Stimulated activated naive B cell treated with anti-CD40 and anti-IgM and Interleukin-4, amounts not matched to agents 10 μg/mL and 1 μg/mL and 100 μg/mL, for 72 hours (primary cell): ENCODE data around the gene F12.

Experiments used
- ATAC-seq, 2 donors: fragments of 150-1000 bp; cut with Tn5 transposase; replicated peaks; 2 replicates each; pipeline ENCODE4 v1.10.0; 2021; ENCODE audit warnings: moderate library complexity in 1 of 2
- DNase-seq: peaks from one replicate; pipeline ENCODE4 v3.0.0; 2021
- H3K27ac Mint-ChIP-seq: one replicate; pipeline ENCODE4 v1.8.0; 2022; ENCODE audit warnings: mild to moderate bottlenecking, mixed read lengths
- H3K27me3 Mint-ChIP-seq, 2 donors: one replicate each; pipeline ENCODE4 v1.8.0; 2022; ENCODE audit warnings: mixed read lengths in 2 of 2
- H3K36me3 Mint-ChIP-seq, 2 donors: one replicate each; pipeline ENCODE4 v1.8.0; 2022; ENCODE audit warnings: mixed read lengths in 2 of 2, mild to moderate bottlenecking in 1 of 2
- H3K4me1 Mint-ChIP-seq, 2 donors: one replicate each; pipeline ENCODE4 v1.8.0; 2022; ENCODE audit warnings: mixed read lengths in 2 of 2, mild to moderate bottlenecking in 1 of 2
- H3K4me3 Mint-ChIP-seq, 2 donors: one replicate each; pipeline ENCODE4 v1.8.0; 2022; ENCODE audit warnings: mild to moderate bottlenecking in 2 of 2, mixed read lengths in 2 of 2, moderate library complexity in 1 of 2
- H3K9me3 Mint-ChIP-seq, 2 donors: one replicate each; pipeline ENCODE4 v1.8.0; 2022; ENCODE audit warnings: mixed read lengths in 2 of 2, mild to moderate bottlenecking in 1 of 2

F12 gene

GRCh38 chr5:177354256-177354655 is 55.1 kb downstream of the F12 start:
- Mint-ChIP-seq H3K36me3 (peaks cover 6 to 10% of the 10 kb centered on the region in 2 donors), H3K9me3 (no peaks in the 10 kb centered on the region), H3K4me1 (peaks cover 41 to 80% of the 10 kb centered on the region in 2 donors), H3K4me3 (no peak overlapping the region), H3K27me3 (no peaks in the 10 kb centered on the region), H3K27ac (no peak overlapping the region)
- ATAC-seq (no peak), DNase-seq (no peak)

GRCh38 chr5:177353093-177353492 is 56.3 kb downstream of the F12 start:
- no peaks in the 10 kb centered on the region for H3K9me3 Mint-ChIP-seq
- no peak overlapping the region for H3K4me3 Mint-ChIP-seq
- ATAC-seq (no peak), DNase-seq (no peak)
- H3K27ac Mint-ChIP-seq: no peak overlapping the region
- peaks cover 35 to 73% of the 10 kb centered on the region in 2 donors for H3K4me1 Mint-ChIP-seq
- H3K27me3 Mint-ChIP-seq: no peaks in the 10 kb centered on the region
- peaks cover 10 to 11% of the 10 kb centered on the region in 2 donors for H3K36me3 Mint-ChIP-seq
